NCI-H526 (cell line): ENCODE results near the gene PLA2G4F.

ENCODE experiments used
- DNase-seq, 2 experiments: peaks; one replicate each; lab custom pipeline; 2025; lab: John Stamatoyannopoulos, UW

PLA2G4F gene

GRCh38 chr15:42163947-42164550 lies 7.6 kb upstream of the PLA2G4F start:
- DNase-seq: no peak

GRCh38 chr15:42163291-42163690 lies 6.9 kb upstream of the PLA2G4F start:
- no peak for DNase-seq

GRCh38 chr15:42160136-42160535 lies 3.7 kb upstream of the PLA2G4F start:
- DNase-seq: no peak

GRCh38 chr15:42159381-42160015 lies 3.1 kb upstream of the PLA2G4F start:
- DNase-seq: no peak

- DNase-seq: no peak
Observed at GRCh38 chr15:42158941-42159340, 2.5 kb upstream of the PLA2G4F start.

GRCh38 chr15:42157981-42158765 lies 1.7 kb upstream of the PLA2G4F start:
- DNase-seq: no peak

GRCh38 chr15:42157381-42157780 lies 945 bp upstream of the PLA2G4F start:
- no peak for DNase-seq

- peak; percentile 27 to 74 for DNase-seq
Observed at GRCh38 chr15:42155546-42156242, 742 bp downstream of the PLA2G4F start.

GRCh38 chr15:42154956-42155355 lies 1.5 kb downstream of the PLA2G4F start:
- no peak for DNase-seq

GRCh38 chr15:42154212-42154941 lies 2.1 kb downstream of the PLA2G4F start:
- peak; percentile 37 to 67 for DNase-seq

GRCh38 chr15:42153874-42154211 lies 2.6 kb downstream of the PLA2G4F start:
- no peak for DNase-seq

GRCh38 chr15:42152921-42153698 lies 3.3 kb downstream of the PLA2G4F start:
- DNase-seq: no peak

- no peak for DNase-seq
Observed at GRCh38 chr15:42152196-42152920, 4.1 kb downstream of the PLA2G4F start.

GRCh38 chr15:42151736-42152135 lies 4.7 kb downstream of the PLA2G4F start:
- DNase-seq: no peak

GRCh38 chr15:42151141-42151561 lies 5.3 kb downstream of the PLA2G4F start:
- DNase-seq: no peak

- DNase-seq: peak in 1 of 2 experiments; percentile 30
Observed at GRCh38 chr15:42150219-42150970, 6.0 kb downstream of the PLA2G4F start.

GRCh38 chr15:42149493-42150218 lies 6.8 kb downstream of the PLA2G4F start:
- DNase-seq: no peak

GRCh38 chr15:42148808-42149492 lies 7.5 kb downstream of the PLA2G4F start:
- peak in 1 of 2 experiments; percentile 8 for DNase-seq

- no peak for DNase-seq
Observed at GRCh38 chr15:42147431-42147735, 9.1 kb downstream of the PLA2G4F start.
